Measurements from ENCODE around the gene TSPAN18.

GRCh38 chr11:44791316-44791925, 64.7 kb downstream of the TSPAN18 start:
- TF ChIP-seq CTCF (tag by site-specific recombination; IDR thresholded peaks at IDR 0.05) (no peak), ZNF26 (tag by site-specific recombination; IDR thresholded peaks at IDR 0.05) (no peak), PRDM10 (tag by site-specific recombination; IDR thresholded peaks at IDR 0.05) (no peak), ZNF707 (tag by site-specific recombination; IDR thresholded peaks at IDR 0.05) (no peak), PRDM1 (tag by site-specific recombination; IDR thresholded peaks at IDR 0.05) (no peak), KLF9 (tag by site-specific recombination; IDR thresholded peaks at IDR 0.05; ENCODE audit: low read depth) (no peak), REST (tag by site-specific recombination; IDR thresholded peaks at IDR 0.05) (no peak), ZNF416 (tag by site-specific recombination; IDR thresholded peaks at IDR 0.05) (no peak), HOXA7 (CRISPR knock-in tag; IDR thresholded peaks at IDR 0.05; ENCODE audit: borderline replicate concordance) (no peak), ZNF239 (tag by site-specific recombination; IDR thresholded peaks at IDR 0.05) (no peak), ZNF10 (tag by site-specific recombination; IDR thresholded peaks at IDR 0.05) (no peak), TCF7L2 (IDR thresholded peaks at IDR 0.05; ENCODE audit: borderline replicate concordance, low read depth, low read length) (no peak), ZNF335 (tag by site-specific recombination; conservative IDR thresholded peaks at IDR 0.05) (no peak)
